Activated CD8-positive, alpha-beta T cell treated with anti-CD3 and anti-CD28 coated beads, Interleukin-2, amount 10 ng/mL, durations not matched to agents 7 days and 5 days (primary cell): ENCODE data around the gene ABCB8. TPM values are rescaled to one million over a fixed set of nuclear protein-coding genes. Genes with fewer than 3 reads are reported as not detected.

ENCODE experiments used
- ATAC-seq: fragments of 150-1000 bp; cut with Tn5 transposase; one replicate; pipeline ENCODE4 v1.10.0; 2021; ENCODE audit warnings: moderate library complexity
- CTCF ChIA-PET: fragments of 350-600 bp; sonication (Branson Sonifier 250); formaldehyde crosslinking; loops from one replicate; lab custom pipeline; 2021; ENCODE audit warnings: antibody characterized with exemption; lab: Charles Lee
- POLR2A ChIA-PET: fragments of 350-600 bp; sonication (Branson Sonifier 250); formaldehyde crosslinking; loops from one replicate; lab custom pipeline; 2021; ENCODE audit warnings: antibody characterized with exemption; lab: Charles Lee
- DNase-seq: peaks from one replicate; pipeline ENCODE4 v3.0.0-alpha.2; 2020
- H3K27ac Mint-ChIP-seq: one replicate; pipeline ENCODE4 v1.8.0; 2021; ENCODE audit warnings: mild to moderate bottlenecking, mixed read lengths
- H3K27me3 Mint-ChIP-seq: one replicate; pipeline ENCODE4 v1.8.0; 2021; ENCODE audit warnings: low read depth, mixed read lengths
- H3K36me3 Mint-ChIP-seq: one replicate; pipeline ENCODE4 v1.8.0; 2021; ENCODE audit warnings: low read depth, mixed read lengths
- H3K4me1 Mint-ChIP-seq: one replicate; pipeline ENCODE4 v1.8.0; 2021; ENCODE audit warnings: low read depth, mixed read lengths
- H3K4me3 Mint-ChIP-seq: one replicate; pipeline ENCODE4 v1.8.0; 2021; ENCODE audit warnings: mild to moderate bottlenecking, mixed read lengths
- H3K9me3 Mint-ChIP-seq: one replicate; pipeline ENCODE4 v1.8.0; 2022; ENCODE audit warnings: mixed read lengths; ENCODE audit not compliant: insufficient read depth
- total RNA-seq, 2 experiments: library from RNA; stranded (reverse); gene quantifications; one replicate each; pipeline ENCODE4 v1.2.3, GENCODE V29; 2021

The ABCB8 gene
- total RNA-seq: 10 to 100 TPM; 48.0 to 49.5 TPM

DNA sequence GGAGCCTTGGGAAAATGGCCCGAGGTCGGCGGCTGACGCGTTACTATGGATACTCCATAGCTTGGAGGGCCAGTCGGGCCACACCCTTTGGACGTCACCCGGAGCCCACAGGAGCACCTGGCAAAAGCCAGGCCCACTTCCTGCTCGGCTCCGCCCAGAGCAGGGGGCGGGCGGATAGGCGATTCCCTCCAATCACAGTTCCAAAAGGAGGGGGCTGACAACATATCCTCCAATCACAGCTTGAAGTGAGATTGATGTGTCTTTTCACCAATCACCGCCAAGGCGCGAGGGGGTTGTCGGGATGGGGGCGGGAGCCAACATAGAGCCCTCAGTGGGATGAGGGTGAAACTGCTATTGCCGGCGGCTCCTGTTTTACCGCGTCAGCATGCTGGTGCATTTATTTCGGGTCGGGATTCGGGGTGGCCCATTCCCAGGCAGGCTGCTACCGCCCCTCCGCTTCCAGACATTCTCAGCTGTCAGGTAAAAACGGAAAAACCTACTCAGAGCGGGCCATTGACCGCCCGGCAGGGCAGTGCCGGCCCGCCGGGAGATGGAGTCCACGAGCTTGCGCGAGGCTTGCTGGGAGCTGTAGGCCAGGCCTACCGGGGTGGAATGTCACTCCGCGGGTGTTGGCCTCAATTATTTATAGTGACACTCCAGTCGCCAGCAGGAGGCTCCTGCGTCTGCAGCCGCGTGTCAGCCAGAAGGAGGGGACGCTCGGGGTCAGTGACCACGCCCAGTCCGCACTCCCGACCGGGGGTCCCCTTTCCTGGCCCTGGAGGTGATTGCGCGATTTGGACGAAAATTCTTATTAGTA lies at the start of gene ABCB8:
TSS of gene ABCB8 (plus strand) at position 320 of the 817 bp plus-strand sequence. CDS start at position 386, 66 bp downstream.
- H3K4me1 Mint-ChIP-seq: peaks cover 21% of the 10 kb centered on the region
- peak; percentile 99 for DNase-seq

DNA sequence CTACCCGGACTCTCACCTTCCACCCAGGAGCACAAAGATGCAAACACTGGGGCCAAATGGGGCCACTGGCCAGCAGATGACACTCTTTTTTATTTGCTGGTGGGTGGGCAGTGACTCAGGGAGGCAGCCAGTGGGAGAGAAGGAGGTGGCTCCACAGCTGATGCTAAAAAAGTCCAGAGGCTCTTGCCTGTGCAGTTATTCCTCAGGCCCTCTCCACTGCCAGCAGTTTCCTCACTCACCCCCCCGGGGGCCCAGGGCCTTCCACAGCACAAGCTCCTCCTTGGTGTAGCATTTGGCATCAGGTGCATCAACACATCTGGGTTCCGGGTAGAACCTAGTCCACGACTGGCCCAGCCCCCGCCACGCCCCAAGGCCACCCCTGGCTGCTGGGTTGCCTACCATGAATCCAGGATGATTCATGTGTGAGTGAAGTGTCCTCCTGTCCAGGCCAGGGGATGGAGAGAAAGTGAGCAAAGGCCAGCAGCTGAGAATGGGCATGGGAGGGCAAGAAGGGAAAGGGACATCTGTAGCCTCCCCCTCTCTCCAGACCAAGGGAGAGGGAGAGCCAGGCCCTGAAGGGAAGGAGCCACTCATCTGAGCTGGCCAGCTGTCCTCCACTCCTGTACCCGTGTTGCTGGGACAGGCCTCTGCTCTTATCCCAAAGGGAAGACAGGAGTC lies 48.4 kb upstream of the ABCB8 start:
- Mint-ChIP-seq H3K36me3 (peaks cover 2% of the 10 kb centered on the region), H3K27ac (no peak overlapping the region), H3K4me1 (peaks cover 18% of the 10 kb centered on the region), H3K27me3 (peaks cover 62% of the 10 kb centered on the region), H3K4me3 (no peak overlapping the region), H3K9me3 (no peaks in the 10 kb centered on the region)
- DNase-seq (no peak), ATAC-seq (no peak)
- ChIA-PET POLR2A (no interaction called here), CTCF (interaction anchor here (0.8 to 2.9 kb wide), 6 partner anchors 13 to 192 kb away, joined by 3 to 10 read pairs (median 4); no protein-coding TSS in a partner anchor)

More for the DNA sequence above, at the start of gene ABCB8:
- Mint-ChIP-seq H3K9me3 (no peaks in the 10 kb centered on the region), H3K27me3 (peaks cover 4% of the 10 kb centered on the region), H3K4me3 (peak within 1 kb of the TSS; percentile 94), H3K36me3 (peaks cover 12% of the 10 kb centered on the region), H3K27ac (peak within 1 kb of the TSS; percentile 96)
- POLR2A ChIA-PET: interaction anchor here (0.7 to 1.5 kb wide), 6 partner anchors 9 to 312 kb away, joined by 3 to 10 read pairs (median 3); partner anchors contain the start of gene SLC4A2
- CTCF ChIA-PET: interaction anchor here (0.9 to 3.2 kb wide), 20 partner anchors 9 to 273 kb away, joined by 3 to 53 read pairs (median 5); partner anchors contain the start of genes NOS3 and SLC4A2
- ATAC-seq: peak; percentile 98

DNA sequence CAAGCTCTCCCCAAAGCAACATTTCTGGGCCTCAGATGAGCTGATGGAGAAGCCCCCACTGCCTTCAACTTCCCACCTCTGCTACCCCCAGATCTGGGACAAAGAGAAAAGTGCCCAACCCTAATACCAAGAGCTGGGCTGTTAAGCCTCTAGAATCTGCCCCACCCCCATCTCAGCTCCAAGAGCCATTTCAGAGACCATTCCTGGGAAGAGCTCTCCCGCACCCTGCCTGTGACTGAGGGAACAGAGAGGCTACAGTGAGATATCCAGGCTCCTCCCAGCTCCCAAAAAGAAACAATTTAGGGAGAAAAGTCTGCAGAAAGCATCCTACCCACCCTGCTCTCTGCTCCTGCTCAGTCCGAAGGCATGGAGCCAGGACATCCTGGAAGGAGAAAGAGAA lies 47.6 kb upstream of the ABCB8 start:
- ATAC-seq (no peak), DNase-seq (no peak)
- no peak overlapping the region for H3K4me3 Mint-ChIP-seq
- peaks cover 2% of the 10 kb centered on the region for H3K36me3 Mint-ChIP-seq
- ChIA-PET POLR2A (no interaction called here), CTCF (interaction anchor here (0.8 to 2.9 kb wide), 5 partner anchors 18 to 193 kb away, joined by 3 to 10 read pairs (median 6); no protein-coding TSS in a partner anchor)
- peaks cover 58% of the 10 kb centered on the region for H3K27me3 Mint-ChIP-seq
- H3K9me3 Mint-ChIP-seq: no peaks in the 10 kb centered on the region
- peaks cover 14% of the 10 kb centered on the region for H3K4me1 Mint-ChIP-seq
- no peak overlapping the region for H3K27ac Mint-ChIP-seq

DNA sequence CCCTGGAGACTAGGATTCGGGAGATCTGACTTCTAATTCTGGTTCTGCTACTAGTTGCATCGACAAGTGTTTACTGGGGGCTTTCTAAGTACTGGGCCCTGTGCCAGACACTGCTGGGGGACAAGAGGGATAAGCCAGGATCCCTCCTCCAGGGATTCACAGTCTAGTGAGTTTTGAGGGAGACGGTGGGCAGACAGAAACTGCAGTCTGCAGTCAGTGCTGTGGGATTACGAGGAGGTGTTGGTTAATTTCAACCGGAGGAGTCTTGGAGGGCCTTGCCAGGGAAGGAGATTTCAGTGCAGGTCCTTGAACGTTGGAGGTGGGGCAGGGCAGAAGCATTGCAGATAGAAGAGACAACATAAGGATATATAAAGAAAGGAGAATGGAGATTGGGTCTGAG lies 46.6 kb upstream of the ABCB8 start:
- H3K27me3 Mint-ChIP-seq: peaks cover 57% of the 10 kb centered on the region
- DNase-seq: no peak
- H3K36me3 Mint-ChIP-seq: peaks cover 2% of the 10 kb centered on the region
- no peak overlapping the region for H3K27ac Mint-ChIP-seq
- no peak overlapping the region for H3K4me3 Mint-ChIP-seq
- H3K9me3 Mint-ChIP-seq: no peaks in the 10 kb centered on the region
- ATAC-seq: no peak
- peaks cover 17% of the 10 kb centered on the region for H3K4me1 Mint-ChIP-seq
- POLR2A ChIA-PET: no interaction called here
- CTCF ChIA-PET: interaction anchor here (5.6 to 6.3 kb wide), 2 partner anchors 18 to 27 kb away, joined by 35 to 82 read pairs; no protein-coding TSS in a partner anchor

DNA sequence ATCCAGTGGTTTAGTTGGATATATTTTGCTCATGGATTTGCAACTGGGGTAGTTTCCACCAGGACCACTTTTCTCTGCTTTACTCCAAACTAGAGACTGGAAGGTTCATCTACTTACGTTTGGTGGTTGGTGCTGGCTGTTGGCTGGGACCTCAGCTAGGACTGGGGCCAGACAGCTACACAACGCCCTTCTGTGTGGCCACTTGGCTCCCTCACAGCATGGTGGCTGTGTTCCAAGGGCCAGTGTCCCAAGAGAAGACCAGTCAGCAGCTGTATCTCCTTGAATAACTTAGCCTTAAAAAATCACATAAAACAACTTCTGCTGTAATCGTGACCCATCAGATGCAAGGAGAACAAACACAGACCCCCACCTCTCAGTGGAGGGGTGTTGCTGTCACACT lies 45.9 kb upstream of the ABCB8 start:
- Mint-ChIP-seq H3K27ac (no peak overlapping the region), H3K4me3 (no peak overlapping the region), H3K27me3 (peaks cover 50% of the 10 kb centered on the region), H3K36me3 (peaks cover under 1% of the 10 kb centered on the region), H3K4me1 (peaks cover 11% of the 10 kb centered on the region), H3K9me3 (no peaks in the 10 kb centered on the region)
- ATAC-seq: no peak
- no peak for DNase-seq
- ChIA-PET CTCF (interaction anchor here (5.6 to 6.3 kb wide), 2 partner anchors 19 to 26 kb away, joined by 35 to 82 read pairs; no protein-coding TSS in a partner anchor), POLR2A (no interaction called here)

DNA sequence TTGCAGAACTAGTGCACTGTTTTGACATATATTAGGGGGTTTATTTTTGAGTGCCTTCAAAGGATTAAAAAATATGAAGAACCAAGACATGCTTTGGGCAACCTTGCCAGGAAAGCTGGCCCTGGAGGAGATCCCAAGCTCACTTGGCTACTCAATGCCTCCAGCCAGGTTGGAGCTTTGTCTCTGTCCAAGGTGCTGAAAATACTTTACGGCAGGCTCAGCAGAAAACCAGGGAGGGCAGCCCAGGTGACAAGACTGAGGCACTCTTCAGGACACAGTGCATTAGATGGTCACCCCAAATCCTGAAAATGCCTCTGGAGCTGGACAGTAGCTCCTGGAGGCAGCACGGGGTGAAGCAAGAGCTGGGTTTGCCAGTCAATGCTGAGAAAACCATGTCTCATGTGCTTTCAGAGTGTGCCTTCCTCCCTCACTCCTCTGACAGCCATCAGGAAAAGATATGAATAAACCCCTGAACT lies 44.3 kb upstream of the ABCB8 start:
- ChIA-PET CTCF (interaction anchor here (0.8 to 6.3 kb wide), 8 partner anchors 10 to 86 kb away, joined by 3 to 82 read pairs (median 28); partner anchors contain the start of gene ABCB8), POLR2A (no interaction called here)
- DNase-seq (peak; percentile 65), ATAC-seq (peak; percentile 22)
- Mint-ChIP-seq H3K27me3 (peaks cover 49% of the 10 kb centered on the region), H3K27ac (no peak overlapping the region), H3K4me3 (no peak overlapping the region), H3K9me3 (no peaks in the 10 kb centered on the region), H3K36me3 (no peaks in the 10 kb centered on the region), H3K4me1 (peaks cover 15% of the 10 kb centered on the region)

DNA sequence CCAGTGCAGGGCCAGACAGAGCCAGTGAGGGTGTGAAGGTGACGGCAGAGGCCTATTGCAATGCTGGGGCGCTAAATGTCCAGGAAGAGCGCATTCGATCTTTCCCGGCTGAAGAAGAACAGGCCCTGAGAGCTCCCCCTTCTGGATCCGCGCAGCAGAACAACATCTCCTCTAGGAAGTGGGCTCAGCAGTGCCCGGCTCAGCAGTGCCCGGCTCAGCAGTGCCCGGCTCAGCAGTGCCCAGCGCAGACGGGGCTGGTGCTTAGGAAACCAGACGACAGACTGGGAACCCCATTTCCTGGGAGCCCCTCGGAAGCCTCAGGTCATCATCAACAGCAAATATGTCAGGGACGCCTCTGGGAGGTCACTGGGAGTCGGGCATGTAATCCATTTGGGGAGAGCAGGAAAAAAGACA lies 42.1 kb upstream of the ABCB8 start:
- Mint-ChIP-seq H3K27ac (no peak overlapping the region), H3K4me1 (peaks cover 16% of the 10 kb centered on the region), H3K36me3 (peaks cover 3% of the 10 kb centered on the region), H3K9me3 (peaks cover 11% of the 10 kb centered on the region), H3K27me3 (peaks cover 39% of the 10 kb centered on the region), H3K4me3 (no peak overlapping the region)
- CTCF ChIA-PET: interaction anchor here (0.6 to 6.3 kb wide), 19 partner anchors 8 to 256 kb away, joined by 3 to 82 read pairs (median 4); partner anchors contain the start of gene AGAP3
- POLR2A ChIA-PET: no interaction called here
- DNase-seq (peak; percentile 69), ATAC-seq (no peak)

DNA sequence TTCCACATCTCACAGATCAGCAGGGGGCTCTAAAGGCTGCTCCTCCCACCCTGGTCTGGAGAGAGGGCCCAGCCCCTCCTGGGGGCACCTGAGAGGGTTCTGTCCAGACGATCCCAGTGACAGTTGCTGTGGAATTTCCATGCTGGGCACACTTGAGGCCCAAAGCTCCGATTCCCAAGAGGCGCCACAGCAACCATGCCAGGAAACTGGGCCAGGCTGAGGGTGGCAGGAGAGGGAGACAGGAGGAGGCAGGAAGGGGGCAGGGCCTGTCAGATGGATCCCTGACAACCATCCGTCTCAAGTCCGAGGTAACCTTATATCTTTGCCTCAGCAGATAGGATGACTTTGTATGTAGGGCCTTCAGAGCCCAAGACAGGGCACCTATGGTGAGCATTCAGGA lies 41.7 kb upstream of the ABCB8 start:
- Mint-ChIP-seq H3K4me1 (peaks cover 16% of the 10 kb centered on the region), H3K36me3 (peaks cover 3% of the 10 kb centered on the region), H3K27ac (no peak overlapping the region), H3K27me3 (peaks cover 34% of the 10 kb centered on the region), H3K4me3 (no peak overlapping the region), H3K9me3 (peaks cover 13% of the 10 kb centered on the region)
- ATAC-seq: no peak
- POLR2A ChIA-PET: no interaction called here
- no peak for DNase-seq
- CTCF ChIA-PET: interaction anchor here (0.6 to 6.3 kb wide), 13 partner anchors 8 to 127 kb away, joined by 3 to 82 read pairs (median 7); partner anchors contain the start of gene AGAP3

DNA sequence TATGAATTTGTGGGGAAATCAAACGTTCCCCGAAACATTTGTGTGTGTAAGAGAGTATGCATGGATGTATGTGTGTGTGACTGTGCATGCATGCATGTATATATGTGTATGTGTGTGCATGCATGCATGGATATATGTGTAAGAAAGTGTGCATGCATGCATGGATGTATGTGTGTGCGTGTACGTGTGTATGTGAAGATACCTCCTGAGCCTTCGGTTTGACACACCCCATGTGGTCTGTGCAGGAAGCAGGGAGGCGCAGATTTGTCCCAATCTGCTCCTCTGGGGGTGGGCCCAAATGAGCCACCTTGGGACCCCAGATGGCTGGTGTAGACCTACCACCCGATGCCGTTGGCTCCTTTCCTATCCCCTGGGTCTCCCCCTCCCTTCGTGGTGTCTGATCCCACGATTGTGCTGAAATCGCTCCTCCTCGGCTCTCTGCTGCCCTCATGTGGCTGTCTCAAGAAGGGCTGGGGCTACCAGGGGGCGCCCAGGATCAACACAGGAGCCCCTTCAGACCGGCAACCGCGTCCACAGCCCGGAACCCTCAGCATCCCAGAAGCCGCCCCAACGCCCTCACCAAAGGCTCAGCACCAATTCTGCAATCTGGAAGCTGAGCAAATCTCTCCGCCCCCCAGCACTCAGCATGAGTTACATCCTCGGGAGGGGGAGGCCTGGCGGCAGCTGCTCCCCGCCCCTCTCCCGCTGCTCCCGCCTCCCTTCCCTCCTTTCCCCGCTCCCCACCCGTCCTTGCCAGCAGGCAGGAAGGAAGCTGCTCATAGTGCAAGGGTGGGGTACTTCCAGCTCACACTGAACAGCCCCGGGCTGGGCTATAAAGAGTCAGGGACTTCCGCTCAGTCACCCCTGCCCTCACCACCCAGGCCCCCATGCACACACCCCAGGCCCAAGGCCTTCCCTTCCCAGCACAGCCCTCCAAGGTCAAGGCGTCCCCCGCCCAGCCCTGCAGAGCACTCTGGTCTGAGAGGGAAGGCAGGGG lies 39.7 kb upstream of the ABCB8 start:
- Mint-ChIP-seq H3K27me3 (peaks cover 25% of the 10 kb centered on the region), H3K36me3 (peaks cover 3% of the 10 kb centered on the region), H3K27ac (no peak overlapping the region), H3K4me3 (no peak overlapping the region), H3K9me3 (peaks cover 13% of the 10 kb centered on the region), H3K4me1 (peaks cover 16% of the 10 kb centered on the region)
- ATAC-seq: peak; percentile 73
- DNase-seq: peak; percentile 75
- ChIA-PET POLR2A (interaction anchor here (0.8 kb wide), 1 partner anchor 20 kb away, joined by 3 read pairs; no protein-coding TSS in a partner anchor), CTCF (interaction anchor here (0.7 to 1.5 kb wide), 10 partner anchors 14 to 90 kb away, joined by 3 to 10 read pairs (median 4); no protein-coding TSS in a partner anchor)

DNA sequence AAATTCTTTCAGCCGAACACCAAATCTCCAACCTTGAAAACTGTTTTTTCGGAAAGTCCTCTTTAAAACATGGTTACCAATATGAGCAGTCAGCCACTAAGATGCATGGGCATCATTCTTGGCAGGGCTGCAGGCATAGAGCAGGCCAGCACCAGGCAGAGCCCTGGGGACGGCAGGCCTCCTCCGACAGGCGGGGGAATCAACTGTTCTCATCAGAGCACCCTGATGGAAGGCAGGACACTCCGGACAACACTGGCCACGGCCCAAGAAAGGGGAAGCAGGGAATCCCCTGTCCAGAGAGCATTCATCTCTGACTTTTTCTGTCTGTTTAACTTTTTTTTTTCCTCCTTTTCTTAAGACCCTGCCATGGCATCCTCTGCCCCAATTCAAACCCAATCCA lies 38.8 kb upstream of the ABCB8 start:
- Mint-ChIP-seq H3K9me3 (peaks cover 13% of the 10 kb centered on the region), H3K27me3 (peaks cover 21% of the 10 kb centered on the region), H3K27ac (peak overlapping the region; percentile 52), H3K4me3 (no peak overlapping the region), H3K36me3 (peaks cover 3% of the 10 kb centered on the region), H3K4me1 (peaks cover 22% of the 10 kb centered on the region)
- CTCF ChIA-PET: interaction anchor here (0.7 to 1.9 kb wide), 9 partner anchors 13 to 91 kb away, joined by 3 to 10 read pairs (median 4); no protein-coding TSS in a partner anchor
- POLR2A ChIA-PET: interaction anchor here (0.6 kb wide), 1 partner anchor 250 kb away, joined by 3 read pairs; no protein-coding TSS in a partner anchor
- DNase-seq: no peak
- ATAC-seq: no peak
